GM18867 (cell line): ENCODE data around the gene GID4.

Source experiments
- ATAC-seq: cut with Tn5 transposase; IDR thresholded peaks from one replicate; pipeline ENCODE4 v1.9.1; 2021; ENCODE audit warnings: mild to moderate bottlenecking, moderate library complexity; ENCODE audit not compliant: unreplicated experiment

The GID4 gene

GRCh38 chr17:18099516-18099915 lies 60.3 kb downstream of the GID4 start:
- no peak for ATAC-seq

GRCh38 chr17:18100616-18101015 lies 61.4 kb downstream of the GID4 start:
- no peak for ATAC-seq

DNA sequence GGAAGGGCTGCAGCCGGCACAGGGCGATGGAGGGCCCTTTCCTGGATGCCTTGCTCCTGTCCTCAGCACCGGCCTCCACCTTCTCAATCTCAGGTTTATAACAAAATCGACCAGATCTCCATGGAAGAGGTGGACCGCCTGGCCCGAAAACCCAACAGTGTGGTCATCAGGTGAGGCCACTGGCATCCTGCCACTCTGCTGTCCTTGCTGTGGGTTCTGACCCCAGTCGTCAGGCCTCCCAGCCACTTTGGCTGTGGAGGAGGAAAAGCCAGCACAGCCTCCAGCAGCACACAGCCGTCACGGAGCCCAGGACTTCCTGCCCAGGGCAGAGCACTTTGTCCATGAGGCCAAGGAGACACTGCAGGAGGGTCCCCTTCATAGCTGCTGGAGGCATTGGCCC lies 62.6 kb downstream of the GID4 start:
- ATAC-seq, result no peak

- ATAC-seq, result no peak
Observed at GRCh38 chr17:18102640-18103039, 63.4 kb downstream of the GID4 start.

DNA sequence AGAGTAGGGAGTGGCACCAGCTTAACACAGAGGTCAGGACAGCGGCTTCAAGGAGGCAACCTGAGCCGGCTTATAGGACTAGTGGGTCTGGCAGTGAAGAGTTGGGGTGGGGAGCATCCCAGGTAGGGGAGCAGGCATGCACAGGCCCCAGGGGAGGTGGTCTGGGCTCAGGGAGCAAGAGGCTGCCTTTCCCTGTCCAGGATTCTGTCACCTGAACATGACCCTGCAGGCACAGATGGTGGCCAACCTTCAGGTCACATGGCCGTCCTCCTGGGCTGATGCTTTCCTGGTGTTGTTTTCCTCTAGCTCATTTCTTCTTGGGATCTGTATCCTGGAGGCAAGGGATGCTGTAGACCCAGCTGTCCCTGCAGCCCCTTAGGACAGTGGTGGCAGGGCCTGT lies 65.8 kb downstream of the GID4 start:
- ATAC-seq, result no peak

DNA sequence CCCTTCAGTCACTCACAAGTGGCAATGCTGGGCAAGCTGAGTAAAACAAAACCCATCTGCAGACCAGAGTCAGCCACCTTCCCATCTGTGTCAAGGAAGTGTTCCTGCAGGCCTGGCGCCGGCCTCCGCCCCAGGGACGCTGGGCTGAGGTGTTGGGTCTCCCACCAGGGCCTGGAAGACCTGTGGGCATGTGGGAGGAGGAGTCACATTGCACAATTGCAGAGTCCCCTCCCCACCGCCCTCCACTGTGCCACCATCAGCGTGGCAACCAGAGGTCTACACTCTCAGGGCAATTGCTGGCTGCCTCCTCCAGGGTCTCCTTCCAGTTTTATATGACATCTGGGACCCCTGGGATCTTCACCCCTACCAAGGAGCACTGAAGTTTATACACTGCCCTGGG lies 66.4 kb downstream of the GID4 start:
- ATAC-seq, result no peak

- ATAC-seq, result no peak
Observed at GRCh38 chr17:18106211-18106610, 67.0 kb downstream of the GID4 start.

- ATAC-seq, result no peak
Observed at GRCh38 chr17:18107061-18107790, 68.0 kb downstream of the GID4 start.

GRCh38 chr17:18107971-18108370 lies 68.8 kb downstream of the GID4 start:
- ATAC-seq, result no peak

DNA sequence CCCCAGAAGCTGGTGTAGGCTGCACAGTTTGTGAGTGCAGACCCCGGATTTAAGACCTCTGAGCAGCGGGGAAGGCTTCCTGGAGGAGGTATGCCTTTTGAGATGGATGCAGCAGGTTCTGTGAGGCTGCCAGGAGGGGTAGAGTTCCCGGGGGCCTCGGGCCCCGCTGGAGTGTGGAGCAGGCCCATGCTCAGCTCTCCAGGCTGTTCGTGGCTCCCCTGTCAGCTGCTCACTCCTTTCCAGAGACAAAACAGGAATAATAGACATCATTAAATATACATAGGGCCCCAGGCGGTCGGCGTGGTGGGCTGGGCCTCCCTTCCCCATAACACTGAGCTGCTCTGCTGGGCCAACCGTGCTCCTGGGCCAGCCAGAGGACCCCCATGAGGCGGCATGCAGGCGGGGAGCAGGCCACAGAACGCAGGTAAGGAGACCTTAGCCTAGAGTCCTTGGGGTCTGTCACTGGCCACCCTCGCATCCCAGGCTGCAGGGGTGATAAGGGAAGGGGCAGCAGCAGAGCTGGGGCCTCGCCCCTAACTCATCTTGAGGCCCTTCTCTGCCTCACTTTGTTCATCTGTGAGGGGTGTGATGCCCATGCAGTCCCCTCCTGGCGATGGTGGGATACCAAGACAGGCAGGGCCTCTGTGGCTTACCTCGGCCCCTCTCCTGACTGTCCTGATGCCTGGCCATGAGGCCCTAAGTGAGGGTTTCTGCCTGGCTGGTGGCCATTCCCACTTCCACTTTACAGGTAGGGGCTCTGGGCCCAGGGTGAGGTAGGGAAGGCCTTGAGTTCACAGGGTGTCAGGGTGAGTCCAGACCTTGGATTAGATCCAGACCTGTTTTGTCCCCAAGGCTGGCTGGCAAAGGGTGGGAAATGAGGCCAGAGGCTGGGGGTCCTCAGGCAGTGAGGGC lies 69.4 kb downstream of the GID4 start, which contains the start of gene MYO15A:
Gene MYO15A (plus strand): TSS at position 356 of the 912 bp plus-strand sequence. CDS start 10,045 bp downstream, outside the sequence.
- ATAC-seq, result no peak

GRCh38 chr17:18109935-18110485 lies 70.8 kb downstream of the GID4 start:
- no peak for ATAC-seq

- ATAC-seq, result no peak
Observed at GRCh38 chr17:18110636-18111145, 71.5 kb downstream of the GID4 start.

GRCh38 chr17:18111330-18111971 lies 72.2 kb downstream of the GID4 start:
- ATAC-seq, result no peak

DNA sequence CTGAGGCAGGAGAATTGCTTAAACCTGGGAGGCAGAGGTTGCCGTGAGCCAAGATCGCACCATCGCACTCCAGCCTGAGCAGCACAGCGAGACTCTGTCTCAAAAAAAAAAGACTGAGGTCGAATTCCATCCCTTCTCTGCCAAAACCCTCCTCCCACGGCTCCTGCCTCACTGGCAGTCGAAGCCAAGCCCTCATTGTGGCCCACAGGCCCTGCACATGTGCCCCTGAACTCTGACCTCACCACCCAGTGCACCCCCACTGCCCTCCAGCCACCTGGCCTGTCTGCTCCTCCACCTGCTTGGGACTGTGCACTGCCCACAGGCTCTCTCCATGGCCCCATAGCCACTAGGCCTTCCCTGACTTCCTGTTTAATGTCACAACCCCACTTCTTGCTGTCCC lies 76.3 kb downstream of the GID4 start:
- no peak for ATAC-seq

DNA sequence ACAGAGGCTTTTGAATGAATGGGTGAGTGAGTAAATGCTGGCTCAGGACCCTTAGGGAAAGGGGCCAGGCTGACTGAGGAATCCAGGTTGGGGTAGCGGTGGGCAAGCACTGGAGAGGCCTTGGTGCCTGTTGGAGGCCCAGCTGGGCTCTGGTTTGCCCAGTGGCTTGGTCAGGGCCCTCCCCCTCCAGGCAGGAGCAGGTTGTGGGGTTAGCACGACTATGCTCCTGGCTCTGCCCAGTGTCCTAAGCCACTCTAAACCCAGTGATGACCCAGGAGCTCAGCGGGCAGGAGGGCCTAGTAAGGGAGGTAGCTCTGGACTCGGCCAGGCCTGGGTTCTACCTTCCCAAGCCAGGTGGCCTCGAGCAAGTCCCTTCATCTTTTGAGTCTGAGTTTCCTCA lies 76.9 kb downstream of the GID4 start:
- no peak for ATAC-seq

GRCh38 chr17:18117533-18117932 lies 78.3 kb downstream of the GID4 start:
- no peak for ATAC-seq
